HG03064 (cell line): ENCODE measurements around the gene TCTN1.
A peak's percentile ranks its signal among the peaks of the same experiment; 100 is the strongest.

Experiments used
- ATAC-seq: cut with Tn5 transposase; IDR thresholded peaks from one replicate; pipeline ENCODE4 v1.9.1; 2021; ENCODE audit warnings: low read depth; ENCODE audit not compliant: unreplicated experiment

The TCTN1 gene

GRCh38 chr12:110676171-110676570 lies 62.2 kb downstream of the TCTN1 start:
- ATAC-seq = no peak

DNA sequence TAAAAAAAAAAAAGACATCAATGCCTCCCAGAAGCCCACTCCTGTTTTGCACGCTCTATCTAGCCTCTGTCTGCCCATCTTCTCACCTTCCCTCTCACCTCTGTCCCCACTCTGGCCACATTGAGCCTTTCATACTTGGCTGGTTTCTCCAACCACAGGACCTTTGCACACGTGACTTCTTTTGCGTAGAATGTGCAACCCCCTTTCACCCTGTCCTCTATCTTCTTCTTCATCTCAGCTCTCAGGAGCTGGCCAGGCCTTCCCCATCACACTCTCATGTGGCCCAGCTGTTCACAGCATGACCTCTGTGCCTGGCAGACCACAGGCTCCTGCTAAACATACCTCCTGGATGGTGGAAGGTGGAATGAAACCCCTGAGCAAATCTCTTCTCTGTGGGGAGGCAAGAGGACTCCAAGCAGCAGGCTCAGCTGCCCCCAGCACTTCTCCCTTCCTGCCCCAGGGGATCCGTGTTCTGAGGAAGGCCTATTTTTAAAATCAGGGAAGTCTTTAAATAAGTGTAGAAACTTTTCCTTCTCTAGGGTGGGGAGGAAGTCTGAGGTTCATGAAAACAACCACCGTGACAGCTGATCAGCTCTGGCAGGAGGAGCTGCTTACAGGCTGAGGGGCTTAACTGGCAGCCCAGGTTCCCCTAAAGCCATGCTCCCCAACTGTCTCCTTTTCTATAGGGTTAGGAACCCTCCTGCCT lies 63.4 kb downstream of the TCTN1 start:
- peak; percentile 68 for ATAC-seq

DNA sequence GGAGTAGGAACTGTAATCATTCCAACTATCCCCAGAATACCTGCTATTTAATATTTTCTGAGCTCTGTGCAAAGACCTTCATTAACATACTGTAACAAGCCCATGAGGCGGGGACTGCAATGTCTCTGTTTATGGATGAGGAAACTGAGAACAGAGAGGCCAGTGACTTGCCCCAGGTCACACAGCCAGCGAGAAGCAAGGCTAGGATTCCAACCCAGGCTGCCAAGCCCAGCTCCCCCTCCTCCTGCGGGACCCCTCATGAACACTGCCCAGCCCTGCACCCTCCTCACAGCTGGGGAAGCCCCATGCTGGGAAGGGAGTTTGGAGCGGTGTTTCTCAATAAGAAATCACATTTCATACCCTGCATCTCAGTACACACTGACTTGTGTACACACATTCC lies 64.1 kb downstream of the TCTN1 start:
- ATAC-seq = no peak

GRCh38 chr12:110679201-110679600 lies 65.3 kb downstream of the TCTN1 start:
- no peak for ATAC-seq

DNA sequence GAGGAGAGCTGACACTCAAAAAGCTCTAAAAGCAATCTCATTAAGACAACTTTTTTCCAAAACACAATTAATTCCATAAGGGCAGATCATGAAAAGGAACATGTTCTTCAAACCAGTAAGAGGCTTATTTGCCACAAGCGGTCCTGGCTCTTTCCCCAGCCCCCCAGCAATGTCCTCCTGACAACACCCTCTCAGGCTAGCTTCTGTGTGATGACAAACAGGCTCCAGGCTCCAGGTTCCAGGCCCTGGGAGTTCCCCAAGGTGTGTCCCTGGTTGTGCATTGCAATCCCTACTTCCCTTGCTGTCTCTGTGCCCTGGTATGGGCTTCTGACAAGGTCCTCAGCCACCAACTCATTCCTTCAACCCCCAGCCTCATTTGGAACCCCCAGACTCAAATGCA lies 66.1 kb downstream of the TCTN1 start:
- ATAC-seq = no peak

GRCh38 chr12:110683888-110684287 lies 70.0 kb downstream of the TCTN1 start:
- no peak for ATAC-seq

- no peak for ATAC-seq
Measured at GRCh38 chr12:110684312-110684836, 70.4 kb downstream of the TCTN1 start.

- ATAC-seq = no peak
Measured at GRCh38 chr12:110686294-110686903, 72.5 kb downstream of the TCTN1 start.

- no peak for ATAC-seq
Measured at GRCh38 chr12:110687396-110688169, 73.7 kb downstream of the TCTN1 start.

DNA sequence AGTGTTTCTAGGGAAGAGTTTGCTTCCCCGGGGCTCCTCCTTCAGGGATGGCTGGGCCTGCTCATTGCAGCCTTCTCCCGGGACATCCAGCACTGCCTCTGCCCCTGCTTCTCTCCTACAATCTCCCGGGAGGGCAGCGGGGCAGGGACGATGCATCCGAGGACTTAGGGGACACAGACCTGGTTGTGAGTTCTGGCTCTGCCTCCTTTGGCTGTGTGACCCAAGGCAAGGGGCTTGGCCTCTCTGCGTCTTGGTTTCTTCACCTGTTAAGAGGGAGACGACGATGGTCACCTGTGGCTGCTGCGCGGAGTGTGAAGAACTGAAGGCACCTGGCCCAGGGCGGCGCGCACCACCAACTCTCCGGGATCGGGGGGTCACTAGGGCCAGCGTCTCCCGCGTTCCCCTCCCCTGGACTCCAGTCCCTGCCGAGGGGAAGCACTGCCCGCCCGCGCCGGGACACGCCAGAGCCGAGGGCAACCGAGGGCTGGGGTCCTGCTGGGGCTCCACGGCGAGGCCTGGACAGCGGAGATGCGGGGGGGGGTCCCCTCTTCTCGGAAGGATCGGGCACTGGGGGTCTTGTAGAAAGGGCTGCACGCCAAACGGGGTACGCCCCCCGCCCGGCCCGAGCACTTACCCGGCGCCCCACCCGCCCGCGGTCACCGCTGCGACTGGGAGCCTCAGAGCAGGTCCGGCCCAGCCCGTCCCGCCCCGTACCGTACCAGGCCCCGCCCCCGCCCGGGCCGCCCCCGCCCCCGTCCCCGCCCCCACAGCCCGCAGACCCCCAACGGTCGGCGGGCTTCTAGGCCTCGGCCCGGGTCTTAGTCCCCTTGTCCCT lies 74.7 kb downstream of the TCTN1 start, which contains the start of gene HVCN1:
Gene HVCN1, minus strand, starts transcription at position 670 of the 835 bp plus-strand sequence. CDS start 5,870 bp downstream, outside the sequence.
- peak; percentile 25 for ATAC-seq

GRCh38 chr12:110689281-110690126 lies 75.6 kb downstream of the TCTN1 start:
- ATAC-seq = peak; percentile 58

DNA sequence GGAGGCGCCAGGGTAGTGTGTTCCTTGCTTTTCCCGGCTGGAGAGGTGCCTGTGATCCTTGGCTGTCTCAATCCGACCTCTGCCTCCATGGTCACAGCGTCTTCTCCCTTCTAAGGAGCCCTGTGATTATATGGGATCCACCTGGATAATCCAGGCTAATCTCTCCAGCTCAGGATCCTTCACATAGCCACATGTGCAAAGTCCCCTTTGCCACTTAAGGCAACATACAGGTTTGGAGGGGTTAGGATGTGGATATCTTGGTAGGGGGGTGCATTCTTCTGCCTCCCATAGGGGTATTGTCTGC lies 76.2 kb downstream of the TCTN1 start:
- ATAC-seq = no peak

- ATAC-seq = no peak
Measured at GRCh38 chr12:110693731-110694130, 79.8 kb downstream of the TCTN1 start.

GRCh38 chr12:110694330-110694901 lies 80.5 kb downstream of the TCTN1 start:
- no peak for ATAC-seq

DNA sequence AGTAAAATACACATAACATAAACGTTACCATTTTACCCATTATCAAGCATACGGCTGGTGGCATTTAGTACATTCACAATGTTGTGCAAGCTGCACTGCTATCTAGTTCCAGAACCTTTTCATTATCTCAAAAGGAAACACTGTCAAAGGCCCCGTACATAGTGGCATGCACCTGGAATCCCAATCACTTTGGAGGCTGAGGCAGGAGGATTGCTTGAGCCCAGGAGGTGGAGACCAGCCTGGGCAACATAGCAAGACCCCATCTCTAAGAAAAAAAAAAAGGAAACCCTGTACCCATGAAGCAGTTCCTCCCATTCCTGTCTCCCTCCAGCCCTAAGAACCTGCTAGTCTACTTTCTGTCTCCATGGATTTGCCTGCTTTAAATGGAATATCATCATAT lies 82.4 kb downstream of the TCTN1 start:
- no peak for ATAC-seq

DNA sequence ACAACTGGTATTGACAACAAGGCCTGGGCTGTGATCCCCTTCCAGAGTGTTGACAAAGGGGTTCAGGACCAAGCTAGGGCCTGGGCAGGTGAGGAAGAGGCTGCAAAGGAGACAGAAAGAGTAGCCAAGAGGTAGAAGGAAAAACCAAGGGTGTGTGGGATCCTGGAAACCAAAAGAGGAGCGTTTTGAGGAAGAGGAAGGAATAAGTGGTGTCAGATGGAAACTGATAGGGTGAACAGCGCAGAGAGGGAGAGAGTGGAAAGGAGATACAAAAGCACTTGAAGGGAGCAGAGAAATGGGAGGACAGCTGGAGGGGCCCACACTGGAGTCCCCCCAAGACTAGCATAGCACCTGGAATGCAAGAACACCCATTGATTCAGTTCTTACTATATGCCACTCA lies 83.3 kb downstream of the TCTN1 start:
- ATAC-seq = no peak

GRCh38 chr12:110698171-110698902 lies 84.4 kb downstream of the TCTN1 start:
- ATAC-seq = peak; percentile 59
